Myometrial cell (primary cell): ENCODE measurements around the gene ARHGEF6. TPM values are rescaled to one million over a fixed set of nuclear protein-coding genes. Genes with fewer than 3 reads are reported as not detected.

Experiments
- total RNA-seq: library from RNA; depleted of rRNA; stranded (reverse); fragments of >200 nt; gene quantifications from 2 replicates; pipeline ENCODE4 v1.2.3, GENCODE V29; 2015

ARHGEF6 gene
- 12.1 and 14.1 TPM in 2 replicates for total RNA-seq

GRCh38 chrX:136780763-136781162, at the start of gene ARHGEF6:
ARHGEF6 (minus strand) TSS chrX:136780932; CDS start chrX:136780882, 50 bp downstream.

GRCh38 chrX:136647677-136648360, 132.9 kb downstream of the ARHGEF6 start, which contains the start of gene CD40LG:
CD40LG (plus strand) TSS chrX:136648158; CDS start chrX:136648249, 91 bp downstream.

Other genes starting within 250 kb of the ARHGEF6 start
- not detected in 2 replicates for gene VGLL1, start 248.7 kb downstream of the ARHGEF6 start, total RNA-seq
- gene CD40LG, start 132.8 kb downstream of the ARHGEF6 start, total RNA-seq, result not detected in 2 replicates
- gene RBMX, start 99.8 kb upstream of the ARHGEF6 start, total RNA-seq, result 226 and 295 TPM in 2 replicates